GM19467 (cell line): ENCODE results near the gene PXK.
"Not testable (repeated sequence)": the region's sequence is repeated elsewhere in the genome, so short reads cannot be mapped to it uniquely, and the experiment has no call there.

Experiments used
- ATAC-seq: cut with Tn5 transposase; IDR thresholded peaks from one replicate; pipeline ENCODE4 v1.9.1; 2021; ENCODE audit warnings: mild to moderate bottlenecking, moderate library complexity; ENCODE audit not compliant: unreplicated experiment

The PXK gene

GRCh38 chr3:58323529-58324390, 8.9 kb upstream of the PXK start:
- ATAC-seq = no peak

GRCh38 chr3:58324391-58325390, 8.0 kb upstream of the PXK start:
- no peak for ATAC-seq

GRCh38 chr3:58325525-58325992, 7.1 kb upstream of the PXK start:
- ATAC-seq = no peak

GRCh38 chr3:58326267-58326900, 6.3 kb upstream of the PXK start:
- no peak for ATAC-seq

- ATAC-seq = no peak
Measured at GRCh38 chr3:58329150-58329921, 3.4 kb upstream of the PXK start.

GRCh38 chr3:58329922-58330413, 2.7 kb upstream of the PXK start:
- no peak for ATAC-seq

- no peak for ATAC-seq
Measured at GRCh38 chr3:58331593-58332152, 1.0 kb upstream of the PXK start.

GRCh38 chr3:58333206-58334012, 717 bp downstream of the PXK start:
- ATAC-seq = peak; percentile 15

- ATAC-seq = no peak
Measured at GRCh38 chr3:58334013-58334321, 1.3 kb downstream of the PXK start.

- no peak for ATAC-seq
Measured at GRCh38 chr3:58334506-58334884, 1.8 kb downstream of the PXK start.

GRCh38 chr3:58335652-58335947, 2.9 kb downstream of the PXK start:
- ATAC-seq = no peak

GRCh38 chr3:58336135-58336882, 3.6 kb downstream of the PXK start:
- no peak for ATAC-seq

GRCh38 chr3:58337190-58337589, 4.5 kb downstream of the PXK start:
- ATAC-seq = no peak

GRCh38 chr3:58339146-58339545, 6.5 kb downstream of the PXK start:
- not testable (repeated sequence) for ATAC-seq

- no peak for ATAC-seq
Measured at GRCh38 chr3:58340594-58341244, 8.0 kb downstream of the PXK start.

GRCh38 chr3:58341376-58341775, 8.7 kb downstream of the PXK start:
- no peak for ATAC-seq

- ATAC-seq = no peak
Measured at GRCh38 chr3:58342676-58343075, 10.0 kb downstream of the PXK start.

- no peak for ATAC-seq
Measured at GRCh38 chr3:58345457-58345856, 12.8 kb downstream of the PXK start.
